ENCODE measurements around the gene SVOP.
"Not testable (repeated sequence)": the region's sequence is repeated elsewhere in the genome, so short reads cannot be mapped to it uniquely, and the experiment has no call there.

DNA sequence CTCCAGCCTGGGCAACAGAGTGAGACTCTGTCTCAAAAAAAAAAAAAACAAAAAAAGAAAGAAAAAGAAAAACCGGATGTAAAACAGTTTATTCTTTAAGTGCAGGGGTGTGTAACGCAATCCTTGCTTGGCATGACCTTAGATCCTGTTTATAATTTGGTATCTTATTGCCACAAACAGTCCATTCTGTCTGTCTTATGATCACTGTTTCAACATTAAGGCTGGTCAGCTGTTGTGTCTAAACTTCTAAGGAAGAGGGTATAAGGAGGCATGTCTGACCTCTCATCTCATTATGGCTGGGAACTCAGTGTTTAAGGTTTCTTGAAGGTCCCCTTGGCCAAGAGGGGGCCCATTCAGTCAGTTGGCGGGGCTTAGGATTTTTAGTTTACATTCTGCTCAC, 27.8 kb upstream of the SVOP start:
- TF ChIP-seq, protein P1, sequence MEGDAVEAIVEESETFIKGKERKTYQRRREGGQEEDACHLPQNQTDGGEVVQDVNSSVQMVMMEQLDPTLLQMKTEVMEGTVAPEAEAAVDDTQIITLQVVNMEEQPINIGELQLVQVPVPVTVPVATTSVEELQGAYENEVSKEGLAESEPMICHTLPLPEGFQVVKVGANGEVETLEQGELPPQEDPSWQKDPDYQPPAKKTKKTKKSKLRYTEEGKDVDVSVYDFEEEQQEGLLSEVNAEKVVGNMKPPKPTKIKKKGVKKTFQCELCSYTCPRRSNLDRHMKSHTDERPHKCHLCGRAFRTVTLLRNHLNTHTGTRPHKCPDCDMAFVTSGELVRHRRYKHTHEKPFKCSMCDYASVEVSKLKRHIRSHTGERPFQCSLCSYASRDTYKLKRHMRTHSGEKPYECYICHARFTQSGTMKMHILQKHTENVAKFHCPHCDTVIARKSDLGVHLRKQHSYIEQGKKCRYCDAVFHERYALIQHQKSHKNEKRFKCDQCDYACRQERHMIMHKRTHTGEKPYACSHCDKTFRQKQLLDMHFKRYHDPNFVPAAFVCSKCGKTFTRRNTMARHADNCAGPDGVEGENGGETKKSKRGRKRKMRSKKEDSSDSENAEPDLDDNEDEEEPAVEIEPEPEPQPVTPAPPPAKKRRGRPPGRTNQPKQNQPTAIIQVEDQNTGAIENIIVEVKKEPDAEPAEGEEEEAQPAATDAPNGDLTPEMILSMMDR (conservative IDR thresholded peaks at IDR 0.05; ENCODE audit: low read length) = not testable (repeated sequence)
- TF ChIP-seq EZH2phosphoT487 (IDR thresholded peaks at IDR 0.05; ENCODE audit: borderline replicate concordance) = not testable (repeated sequence)
